ENCODE results near the gene HOXB9.

DNA sequence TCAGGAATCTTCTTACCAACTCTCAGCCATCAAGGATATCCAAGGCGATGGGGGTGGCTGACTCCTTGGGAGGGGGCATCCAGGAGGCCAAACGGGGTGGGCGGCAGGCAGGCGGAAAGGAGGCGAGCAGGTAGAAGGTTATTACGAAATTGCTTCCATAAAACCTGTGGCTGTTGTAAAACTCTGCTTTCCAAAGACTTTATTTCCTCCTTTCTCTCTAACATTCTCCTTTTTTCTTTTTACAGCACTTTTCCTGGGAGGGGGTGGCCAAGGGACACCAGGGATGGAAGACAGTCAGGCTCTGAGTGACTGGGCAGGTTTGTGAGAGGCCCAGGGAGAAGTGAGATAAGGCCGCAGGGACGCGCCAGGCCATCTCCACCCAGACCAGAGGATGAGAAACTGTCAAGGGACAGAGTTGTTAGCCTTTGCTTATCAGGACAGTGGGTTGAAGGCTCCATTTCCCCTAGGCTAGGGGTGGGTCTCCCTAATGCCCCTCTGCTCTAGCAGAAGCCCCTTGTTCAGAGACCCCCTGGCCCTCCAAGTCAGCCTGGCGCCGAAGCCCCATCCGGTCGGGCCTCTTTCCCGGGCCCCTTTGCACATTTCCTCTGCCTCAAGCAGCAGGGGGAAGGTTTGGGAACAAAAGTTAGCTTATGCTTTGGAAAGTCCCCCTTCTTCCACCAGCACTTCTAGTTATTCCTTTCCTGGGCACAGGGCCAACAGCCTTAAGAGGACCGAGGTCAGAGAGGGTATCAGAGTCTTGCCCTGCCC is 5.0 kb upstream of the HOXB9 start:
- TF ChIP-seq, protein P1, sequence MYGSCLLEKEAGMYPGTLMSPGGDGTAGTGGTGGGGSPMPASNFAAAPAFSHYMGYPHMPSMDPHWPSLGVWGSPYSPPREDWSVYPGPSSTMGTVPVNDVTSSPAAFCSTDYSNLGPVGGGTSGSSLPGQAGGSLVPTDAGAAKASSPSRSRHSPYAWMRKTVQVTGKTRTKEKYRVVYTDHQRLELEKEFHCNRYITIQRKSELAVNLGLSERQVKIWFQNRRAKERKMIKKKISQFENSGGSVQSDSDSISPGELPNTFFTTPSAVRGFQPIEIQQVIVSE (CRISPR knock-in tag; IDR thresholded peaks at IDR 0.05; ENCODE audit: borderline replicate concordance), result no peak
- TF ChIP-seq RELA (CRISPR knock-in tag; IDR thresholded peaks at IDR 0.05; ENCODE audit: borderline replicate concordance) (no peak), CREB1 (CRISPR knock-in tag; IDR thresholded peaks at IDR 0.05) (no peak), ESRRA (CRISPR knock-in tag; IDR thresholded peaks at IDR 0.05; ENCODE audit: borderline replicate concordance) (no peak), ZNF121 (CRISPR knock-in tag; IDR thresholded peaks at IDR 0.05) (no peak), ETV6 (CRISPR knock-in tag; IDR thresholded peaks at IDR 0.05) (no peak)
- TF ChIP-seq, protein P2, sequence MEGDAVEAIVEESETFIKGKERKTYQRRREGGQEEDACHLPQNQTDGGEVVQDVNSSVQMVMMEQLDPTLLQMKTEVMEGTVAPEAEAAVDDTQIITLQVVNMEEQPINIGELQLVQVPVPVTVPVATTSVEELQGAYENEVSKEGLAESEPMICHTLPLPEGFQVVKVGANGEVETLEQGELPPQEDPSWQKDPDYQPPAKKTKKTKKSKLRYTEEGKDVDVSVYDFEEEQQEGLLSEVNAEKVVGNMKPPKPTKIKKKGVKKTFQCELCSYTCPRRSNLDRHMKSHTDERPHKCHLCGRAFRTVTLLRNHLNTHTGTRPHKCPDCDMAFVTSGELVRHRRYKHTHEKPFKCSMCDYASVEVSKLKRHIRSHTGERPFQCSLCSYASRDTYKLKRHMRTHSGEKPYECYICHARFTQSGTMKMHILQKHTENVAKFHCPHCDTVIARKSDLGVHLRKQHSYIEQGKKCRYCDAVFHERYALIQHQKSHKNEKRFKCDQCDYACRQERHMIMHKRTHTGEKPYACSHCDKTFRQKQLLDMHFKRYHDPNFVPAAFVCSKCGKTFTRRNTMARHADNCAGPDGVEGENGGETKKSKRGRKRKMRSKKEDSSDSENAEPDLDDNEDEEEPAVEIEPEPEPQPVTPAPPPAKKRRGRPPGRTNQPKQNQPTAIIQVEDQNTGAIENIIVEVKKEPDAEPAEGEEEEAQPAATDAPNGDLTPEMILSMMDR (IDR thresholded peaks at IDR 0.05), result no peak

All from WTC11 (cell line).